DND-41 (cell line): Measurements from ENCODE around the gene CRISPLD2.

Source experiments
- ATAC-seq: fragments of 200-7000 bp; cut with Tn5 transposase; 3 replicates; pipeline ENCODE4 v1.9.1; 2021; ENCODE audit warnings: low read depth; ENCODE audit not compliant: insufficient read depth
- DNase-seq: peaks from one replicate; pipeline ENCODE4 v3.0.0-alpha.2; 2020
- H2AFZ ChIP-seq: 2 replicates; pipeline ENCODE4 v1.6.0; 2012; ENCODE audit warnings: low read depth, low read length
- H3K27ac ChIP-seq: 2 replicates; pipeline ENCODE4 v1.5.1; 2012; ENCODE audit warnings: low read length, inconsistent platforms
- H3K27me3 ChIP-seq: fragments of 200-600 bp; sonication (generic); 2 replicates; pipeline ENCODE4 v1.6.0; 2012; ENCODE audit warnings: low read length, mild to moderate bottlenecking, inconsistent platforms; ENCODE audit not compliant: insufficient read depth, poor library complexity
- H3K36me3 ChIP-seq: 2 replicates; pipeline ENCODE4 v1.5.1; 2012; ENCODE audit warnings: low read length, inconsistent platforms; ENCODE audit not compliant: insufficient read depth
- H3K4me1 ChIP-seq: 2 replicates; pipeline ENCODE4 v1.5.1; 2012; ENCODE audit warnings: mild to moderate bottlenecking, low read length; ENCODE audit not compliant: insufficient read depth
- H3K4me2 ChIP-seq: 2 replicates; pipeline ENCODE4 v1.6.0; 2012; ENCODE audit warnings: mild to moderate bottlenecking, moderate library complexity, low read length, inconsistent platforms; ENCODE audit not compliant: insufficient read depth
- H3K4me3 ChIP-seq, 2 experiments: fragments of 200-600 bp in 1 of 2; shearing (Covaris generic) in 1 of 2; 2 replicates each; pipeline ENCODE4 v1.5.1; 2012 to 2016; ENCODE audit warnings: inconsistent platforms in 2 of 2, low read length in 2 of 2, mild to moderate bottlenecking in 2 of 2, low read depth in 1 of 2, moderate library complexity in 1 of 2
- H3K79me2 ChIP-seq: 2 replicates; pipeline ENCODE4 v1.6.0; 2012; ENCODE audit warnings: low read length, inconsistent platforms; ENCODE audit not compliant: insufficient read depth
- H3K9ac ChIP-seq: 2 replicates; pipeline ENCODE4 v1.6.0; 2012; ENCODE audit warnings: low read depth, mild to moderate bottlenecking, inconsistent platforms, low read length, moderate library complexity
- H3K9me3 ChIP-seq: 2 replicates; pipeline ENCODE4 v1.5.1; 2012; ENCODE audit warnings: low read length, moderate library complexity, mild to moderate bottlenecking, inconsistent platforms; ENCODE audit not compliant: insufficient read depth, severe bottlenecking
- H4K20me1 ChIP-seq: 2 replicates; pipeline ENCODE4 v1.6.0; 2012; ENCODE audit warnings: low read length; ENCODE audit not compliant: insufficient read depth
- CTCF ChIP-seq: IDR thresholded peaks from 2 replicates; pipeline ENCODE4 v1.5.1; 2012; ENCODE audit warnings: borderline replicate concordance, low read length, moderate library complexity, mild to moderate bottlenecking; ENCODE audit not compliant: poor library complexity, severe bottlenecking; ENCODE audit errors: extremely low read depth
- EZH2 ChIP-seq: IDR thresholded peaks from 3 replicates; pipeline ENCODE4 v1.6.1; 2012; ENCODE audit warnings: borderline replicate concordance, low read depth, mild to moderate bottlenecking, moderate library complexity, low read length, inconsistent platforms; ENCODE audit not compliant: severe bottlenecking

Gene CRISPLD2

GRCh38 chr16:84808826-84809225 is 11.0 kb upstream of the CRISPLD2 start:
- H3K4me1 ChIP-seq: peaks cover 20% of the 10 kb centered on the region
- no peak overlapping the region for H3K9ac ChIP-seq
- no peak overlapping the region for H3K4me2 ChIP-seq
- no peak for ATAC-seq
- H3K79me2 ChIP-seq: no peaks in the 10 kb centered on the region
- no peak for TF ChIP-seq EZH2
- no peak for TF ChIP-seq CTCF
- no peak overlapping the region for H2AFZ ChIP-seq
- H3K9me3 ChIP-seq: no peaks in the 10 kb centered on the region
- no peaks in the 10 kb centered on the region for H3K27me3 ChIP-seq
- H3K36me3 ChIP-seq: no peaks in the 10 kb centered on the region
- H3K27ac ChIP-seq: no peak overlapping the region
- no peak for DNase-seq
- H3K4me3 ChIP-seq: no peak overlapping the region
- peaks cover 10% of the 10 kb centered on the region; the same call in 1 of the 2 replicates for H4K20me1 ChIP-seq

GRCh38 chr16:84810518-84811273 is 9.1 kb upstream of the CRISPLD2 start:
- Histone ChIP-seq H3K4me1 (peaks cover 20% of the 10 kb centered on the region), H2AFZ (no peak overlapping the region), H4K20me1 (peaks cover 10% of the 10 kb centered on the region; the same call in 1 of the 2 replicates), H3K4me3 (no peak overlapping the region), H3K79me2 (no peaks in the 10 kb centered on the region), H3K36me3 (no peaks in the 10 kb centered on the region), H3K9ac (no peak overlapping the region), H3K9me3 (no peaks in the 10 kb centered on the region), H3K27ac (peak overlapping the region; percentile 49; the same call in 1 of the 2 replicates), H3K27me3 (peaks cover 1% of the 10 kb centered on the region), H3K4me2 (peak overlapping the region; percentile 25; the same call in 1 of the 2 replicates)
- peak; percentile 94 for ATAC-seq
- TF ChIP-seq EZH2: no peak
- no peak for TF ChIP-seq CTCF
- peak; percentile 75 for DNase-seq

GRCh38 chr16:84811529-84811928 is 8.3 kb upstream of the CRISPLD2 start:
- Histone ChIP-seq H3K4me2 (peak overlapping the region; percentile 25; the same call in 1 of the 2 replicates), H3K79me2 (no peaks in the 10 kb centered on the region), H3K9ac (no peak overlapping the region), H3K27me3 (peaks cover 2% of the 10 kb centered on the region), H4K20me1 (peaks cover 10% of the 10 kb centered on the region; the same call in 1 of the 2 replicates), H3K4me1 (peaks cover 20% of the 10 kb centered on the region), H3K27ac (no peak overlapping the region), H3K36me3 (no peaks in the 10 kb centered on the region), H2AFZ (no peak overlapping the region), H3K4me3 (no peak overlapping the region), H3K9me3 (no peaks in the 10 kb centered on the region)
- ATAC-seq: no peak
- TF ChIP-seq CTCF (no peak), EZH2 (no peak)
- DNase-seq: no peak
